Tibial artery (tissue), 4 donors: ENCODE data around the gene MEF2D.

Experiments
- DNase-seq, 2 donors: peaks; one replicate each; pipeline ENCODE4 v3.0.0-alpha.2; 2019
- H3K27ac ChIP-seq, 2 donors: fragments of 200-600 bp; sonication (generic) in 1 of 2; 1 replicate in 1 of 2; 2 replicates in 1 of 2; pipeline ENCODE4 v1.5.1; 2018 to 2019; ENCODE audit warnings: mild to moderate bottlenecking in 1 of 2
- H3K27me3 ChIP-seq, 2 donors: fragments of 200-600 bp; sonication (generic) in 1 of 2; one replicate each; pipeline versions ENCODE4 v1.5.1 to v1.6.0; 2016 to 2019
- H3K36me3 ChIP-seq, 3 donors: fragments of 200-600 bp; sonication (generic) in 2 of 3; one replicate each; pipeline ENCODE4 v1.5.1; 2016 to 2019; ENCODE audit warnings: mild to moderate bottlenecking in 2 of 3
- H3K4me1 ChIP-seq, 4 donors: fragments of 200-600 bp; sonication (generic) in 2 of 4; 1 replicate in 3 of 4; 2 replicates in 1 of 4; pipeline ENCODE4 v1.5.1; 2016 to 2019
- H3K4me3 ChIP-seq, 2 donors: fragments of 200-600 bp; sonication (generic) in 1 of 2; 1 replicate in 1 of 2; 2 replicates in 1 of 2; pipeline ENCODE4 v1.5.1; 2018 to 2019; ENCODE audit warnings: mild to moderate bottlenecking in 2 of 2
- H3K9me3 ChIP-seq, 3 donors: fragments of 200-600 bp; sonication (generic) in 1 of 3; one replicate each; pipeline ENCODE4 v1.5.1; 2016 to 2019
- intact Hi-C: fragments of 100-400 bp; cut with DNase I; formaldehyde crosslinking; loops from one replicate; pipeline ENCODE4 v1.15.0; 2023; ENCODE audit warnings: low total_unique reads
- TF ChIP-seq, protein P1 (sequence below), 2 experiments: fragments of 200-600 bp in 1 of 2; fragments of 450-650 bp in 1 of 2; IDR thresholded peaks; one replicate each; pipeline ENCODE4 v1.5.1; 2017 to 2019; ENCODE audit warnings: antibody characterized with exemption in 2 of 2, mild to moderate bottlenecking in 1 of 2, moderate library complexity in 1 of 2

Gene MEF2D

DNA sequence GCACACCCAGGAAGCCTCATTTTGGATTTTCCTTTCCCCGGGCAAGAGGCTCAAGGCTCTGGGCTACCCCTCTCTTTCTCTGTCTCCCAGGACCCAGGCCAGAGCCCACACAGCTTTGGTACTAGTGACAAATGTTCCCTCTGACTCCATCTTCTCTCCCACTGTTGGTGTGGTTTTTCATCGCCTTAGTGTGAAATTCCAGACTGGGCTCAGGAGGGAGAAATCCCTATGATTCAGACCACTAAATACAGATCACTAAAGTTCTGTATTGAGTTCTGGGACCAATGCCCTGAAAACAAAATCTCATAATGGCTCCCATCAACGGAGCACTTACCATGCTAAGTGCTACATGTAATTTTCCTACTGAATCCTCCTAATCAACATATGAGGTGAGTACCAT is 45.7 kb upstream of the MEF2D start:
- no peaks in the 10 kb centered on the region for H3K27me3 ChIP-seq
- no peak for DNase-seq
- H3K27ac ChIP-seq, result no peak overlapping the region
- no peaks in the 10 kb centered on the region for H3K9me3 ChIP-seq
- H3K4me1 ChIP-seq, result no peaks in the 10 kb centered on the region
- H3K36me3 ChIP-seq, result no peaks in the 10 kb centered on the region
- TF ChIP-seq, protein P1, sequence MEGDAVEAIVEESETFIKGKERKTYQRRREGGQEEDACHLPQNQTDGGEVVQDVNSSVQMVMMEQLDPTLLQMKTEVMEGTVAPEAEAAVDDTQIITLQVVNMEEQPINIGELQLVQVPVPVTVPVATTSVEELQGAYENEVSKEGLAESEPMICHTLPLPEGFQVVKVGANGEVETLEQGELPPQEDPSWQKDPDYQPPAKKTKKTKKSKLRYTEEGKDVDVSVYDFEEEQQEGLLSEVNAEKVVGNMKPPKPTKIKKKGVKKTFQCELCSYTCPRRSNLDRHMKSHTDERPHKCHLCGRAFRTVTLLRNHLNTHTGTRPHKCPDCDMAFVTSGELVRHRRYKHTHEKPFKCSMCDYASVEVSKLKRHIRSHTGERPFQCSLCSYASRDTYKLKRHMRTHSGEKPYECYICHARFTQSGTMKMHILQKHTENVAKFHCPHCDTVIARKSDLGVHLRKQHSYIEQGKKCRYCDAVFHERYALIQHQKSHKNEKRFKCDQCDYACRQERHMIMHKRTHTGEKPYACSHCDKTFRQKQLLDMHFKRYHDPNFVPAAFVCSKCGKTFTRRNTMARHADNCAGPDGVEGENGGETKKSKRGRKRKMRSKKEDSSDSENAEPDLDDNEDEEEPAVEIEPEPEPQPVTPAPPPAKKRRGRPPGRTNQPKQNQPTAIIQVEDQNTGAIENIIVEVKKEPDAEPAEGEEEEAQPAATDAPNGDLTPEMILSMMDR (IDR thresholded peaks at IDR 0.05), result no peak
- H3K4me3 ChIP-seq, result no peak overlapping the region
- intact Hi-C loops, result no loop called here

DNA sequence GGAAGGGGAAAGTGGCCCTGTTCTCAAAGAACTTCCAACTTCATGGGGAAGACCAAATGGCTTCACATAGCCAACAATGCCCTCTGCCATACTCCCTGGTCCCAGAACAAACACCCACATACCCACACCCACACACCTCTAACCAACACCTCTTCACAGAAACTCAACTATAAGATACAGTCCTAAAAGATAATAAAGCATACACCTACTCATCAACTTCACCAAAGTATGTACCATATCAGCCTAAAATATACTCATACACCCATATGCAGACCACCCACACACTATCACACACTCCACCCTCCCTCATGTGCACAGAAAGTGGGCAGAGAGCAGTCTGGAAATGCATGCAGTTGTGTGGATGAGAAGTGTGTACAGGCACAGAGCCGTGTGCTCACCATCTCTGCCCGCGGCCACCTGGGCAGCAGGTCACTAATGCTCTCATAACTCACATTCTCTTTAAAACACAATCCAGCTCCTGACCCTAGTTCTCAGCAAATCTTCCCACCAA is 44.1 kb upstream of the MEF2D start:
- H3K27me3 ChIP-seq, result no peaks in the 10 kb centered on the region
- no peaks in the 10 kb centered on the region for H3K36me3 ChIP-seq
- peak in 1 of 2 donors; percentile 5 for DNase-seq
- TF ChIP-seq, protein P1 (IDR thresholded peaks at IDR 0.05), result no peak
- intact Hi-C loops, result no loop called here
- no peaks in the 10 kb centered on the region for H3K9me3 ChIP-seq
- no peak overlapping the region for H3K27ac ChIP-seq
- H3K4me1 ChIP-seq, result no peaks in the 10 kb centered on the region
- H3K4me3 ChIP-seq, result no peak overlapping the region

DNA sequence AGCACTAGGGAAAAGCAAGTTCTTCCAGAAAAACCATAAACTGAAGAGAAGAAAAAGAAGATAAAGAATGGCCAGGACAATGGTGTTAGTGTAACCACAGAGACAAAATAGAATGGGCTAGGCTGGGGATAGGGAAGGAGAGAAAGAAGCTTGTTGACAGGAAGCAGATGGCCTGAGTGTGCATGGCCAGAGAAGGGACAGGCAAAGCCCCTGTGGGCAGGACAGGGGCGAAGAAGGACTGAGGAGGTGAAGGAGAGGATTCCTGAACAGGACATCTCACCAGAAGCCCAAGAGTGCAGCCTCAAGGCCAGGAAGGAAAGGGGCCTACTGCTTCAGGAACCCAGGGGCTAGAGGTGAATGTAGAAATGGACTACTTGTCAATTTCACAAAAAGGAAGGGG is 42.5 kb upstream of the MEF2D start:
- DNase-seq, result peak in 1 of 2 donors; percentile 21
- no peaks in the 10 kb centered on the region for H3K9me3 ChIP-seq
- TF ChIP-seq, protein P1 (IDR thresholded peaks at IDR 0.05), result no peak
- no peak overlapping the region for H3K27ac ChIP-seq
- no peaks in the 10 kb centered on the region for H3K27me3 ChIP-seq
- no peaks in the 10 kb centered on the region for H3K4me1 ChIP-seq
- no peak overlapping the region for H3K4me3 ChIP-seq
- H3K36me3 ChIP-seq, result no peaks in the 10 kb centered on the region
- intact Hi-C loops, result no loop called here

DNA sequence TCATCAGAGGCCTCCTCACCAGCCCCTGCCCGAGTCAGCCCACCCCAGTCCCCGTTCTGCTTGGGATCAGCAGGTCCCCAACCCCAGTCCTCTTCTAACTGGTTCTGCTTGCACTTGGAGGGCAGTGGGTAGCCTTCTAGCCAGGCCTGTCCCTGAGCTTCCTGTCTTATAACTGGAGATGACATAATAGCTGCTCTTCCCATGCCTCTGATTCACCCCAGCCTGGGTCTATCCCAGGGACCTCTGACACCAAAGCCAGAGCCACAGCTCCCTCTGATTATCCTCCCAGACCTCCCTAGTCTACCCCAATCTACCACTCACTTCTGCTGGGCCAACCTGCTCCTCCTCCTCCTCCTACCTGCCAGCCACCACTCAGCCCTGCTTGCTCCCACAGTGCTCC is 40.4 kb upstream of the MEF2D start:
- no peaks in the 10 kb centered on the region for H3K27me3 ChIP-seq
- H3K36me3 ChIP-seq, result no peaks in the 10 kb centered on the region
- DNase-seq, result no peak
- no peaks in the 10 kb centered on the region for H3K4me1 ChIP-seq
- H3K4me3 ChIP-seq, result no peak overlapping the region
- TF ChIP-seq, protein P1 (IDR thresholded peaks at IDR 0.05), result no peak
- intact Hi-C loops, result no loop called here
- no peak overlapping the region for H3K27ac ChIP-seq
- no peaks in the 10 kb centered on the region for H3K9me3 ChIP-seq

DNA sequence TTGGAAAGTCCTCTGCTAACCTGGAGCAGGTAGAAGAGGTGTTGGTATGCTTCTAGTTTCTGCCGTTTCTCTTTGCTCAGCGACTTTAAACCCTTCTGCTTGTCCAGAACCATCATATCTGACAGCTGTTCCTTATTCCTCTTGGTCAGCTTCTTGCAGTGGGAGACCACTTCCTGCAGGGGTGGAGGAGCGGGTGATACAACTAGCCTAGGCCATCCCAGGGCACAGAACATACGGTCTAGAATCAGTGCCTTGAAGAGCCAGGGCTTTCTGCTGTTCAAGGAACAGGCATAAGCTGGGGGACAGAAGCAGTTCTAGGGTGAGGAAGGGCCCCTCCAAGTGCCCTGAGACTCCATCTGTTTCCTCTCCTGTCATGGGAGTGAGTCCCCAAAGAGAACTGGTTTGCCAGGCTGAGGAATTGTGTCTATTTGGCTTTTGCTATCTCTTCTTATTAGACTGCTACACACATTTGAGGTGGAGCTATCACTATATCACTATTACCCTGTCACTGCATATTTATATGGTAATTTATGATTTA is 39.3 kb upstream of the MEF2D start:
- Histone ChIP-seq H3K36me3 (no peaks in the 10 kb centered on the region), H3K9me3 (no peaks in the 10 kb centered on the region), H3K27ac (no peak overlapping the region), H3K4me1 (no peaks in the 10 kb centered on the region), H3K4me3 (no peak overlapping the region), H3K27me3 (no peaks in the 10 kb centered on the region)
- DNase-seq, result no peak
- intact Hi-C loops, result no loop called here
- TF ChIP-seq, protein P1 (IDR thresholded peaks at IDR 0.05), result no peak
